CD4-positive, CD25-positive, alpha-beta regulatory T cell (primary cell): Measurements from ENCODE around the gene AGTPBP1. TPM values are rescaled to one million over a fixed set of nuclear protein-coding genes. Genes with fewer than 3 reads are reported as not detected.

Experiments
- ATAC-seq, 2 donors: fragments of 150-1000 bp; cut with Tn5 transposase; one replicate each; pipeline ENCODE4 v1.10.0; 2021; ENCODE audit warnings: low read depth in 2 of 2, moderate number of reproducible peaks in 2 of 2, moderate library complexity in 1 of 2
- DNase-seq, 3 donors: peaks; one replicate each; pipeline versions ENCODE4 v3.0.0 to v3.0.0-alpha.2; 2012 to 2022; ENCODE audit warnings: mixed read lengths in 1 of 3
- H3K27ac ChIP-seq: one replicate; pipeline ENCODE4 v1.7.0; 2013; ENCODE audit warnings: mild to moderate bottlenecking, low read length; ENCODE audit not compliant: insufficient read depth, poor library complexity, severe bottlenecking
- H3K27me3 ChIP-seq: one replicate; pipeline ENCODE4 v1.7.0; 2013; ENCODE audit warnings: low read length; ENCODE audit not compliant: control insufficient read depth, insufficient read depth
- H3K36me3 ChIP-seq: one replicate; pipeline ENCODE4 v1.7.0; 2013; ENCODE audit warnings: mild to moderate bottlenecking, low read length, moderate library complexity; ENCODE audit not compliant: control insufficient read depth, insufficient read depth
- H3K4me1 ChIP-seq: 2 replicates; pipeline ENCODE4 v1.7.0; 2013; ENCODE audit warnings: mild to moderate bottlenecking, low read length; ENCODE audit not compliant: insufficient read depth, control insufficient read depth, poor library complexity, severe bottlenecking
- H3K4me3 ChIP-seq: one replicate; pipeline ENCODE4 v1.7.0; 2013; ENCODE audit warnings: low read depth, mild to moderate bottlenecking, low read length, moderate library complexity
- H3K9me3 ChIP-seq, 2 experiments: 1 replicate in 1 of 2; 2 replicates in 1 of 2; pipeline ENCODE4 v1.7.0; 2013; ENCODE audit warnings: low read length in 2 of 2, mild to moderate bottlenecking in 1 of 2, moderate library complexity in 1 of 2; ENCODE audit not compliant: control insufficient read depth in 2 of 2
- H3K27ac Mint-ChIP-seq, 3 donors: one replicate each; pipeline ENCODE4 v1.8.0; 2020 to 2022; ENCODE audit warnings: mild to moderate bottlenecking in 3 of 3, mixed read lengths in 3 of 3, moderate library complexity in 2 of 3
- H3K27me3 Mint-ChIP-seq: one replicate; pipeline ENCODE4 v1.8.0; 2022; ENCODE audit warnings: mild to moderate bottlenecking, mixed read lengths
- H3K36me3 Mint-ChIP-seq: one replicate; pipeline ENCODE4 v1.8.0; 2020; ENCODE audit warnings: mixed read lengths
- H3K4me1 Mint-ChIP-seq, 4 donors: one replicate each; pipeline ENCODE4 v1.8.0; 2020 to 2022; ENCODE audit warnings: mixed read lengths in 4 of 4, mild to moderate bottlenecking in 1 of 4
- H3K4me3 Mint-ChIP-seq, 4 donors: one replicate each; pipeline ENCODE4 v1.8.0; 2020 to 2022; ENCODE audit warnings: mild to moderate bottlenecking in 4 of 4, mixed read lengths in 4 of 4, moderate library complexity in 3 of 4
- H3K9me3 Mint-ChIP-seq, 7 donors: one replicate each; pipeline ENCODE4 v1.8.0; 2020 to 2022; ENCODE audit warnings: mixed read lengths in 7 of 7, mild to moderate bottlenecking in 3 of 7, moderate library complexity in 2 of 7
- polyA plus RNA-seq, 4 donors: library from polyadenylated mRNA; unstranded; fragments of 300-500 nt; fragmentation: Illumina TruSeq; gene quantifications; one replicate each; pipeline ENCODE4 v1.2.3, GENCODE V29; 2021
- total RNA-seq: library from RNA; stranded (reverse); gene quantifications from one replicate; pipeline ENCODE4 v1.2.3, GENCODE V29; 2022

AGTPBP1 gene
- total and polyA plus RNA-seq, 5 donors from 2014 or later, result 21.1 to 55.6 (median 23.4) TPM

DNA sequence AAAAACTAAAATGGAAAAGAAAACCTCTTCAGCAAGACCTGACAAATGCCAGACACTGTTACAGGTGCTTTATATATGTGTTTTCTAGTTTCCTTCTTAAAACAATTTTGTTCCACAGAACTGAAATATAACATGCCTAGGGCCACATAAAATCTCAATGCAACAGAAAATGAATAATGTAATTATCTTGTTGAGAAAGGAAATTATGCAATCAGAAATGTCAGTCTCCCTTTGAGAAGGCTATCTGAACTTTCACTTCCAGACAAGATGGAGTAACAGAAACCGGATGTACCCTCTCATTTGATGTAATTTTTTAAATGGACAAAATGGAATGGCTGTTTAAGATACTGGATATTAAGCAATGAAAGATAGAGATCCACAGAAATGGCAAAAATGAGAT, 79.2 kb downstream of the AGTPBP1 start:
- H3K4me3 Mint-ChIP-seq, result no peak overlapping the region
- ATAC-seq, result no peak
- Histone ChIP-seq H3K4me3 (no peak overlapping the region), H3K9me3 (no peaks in the 10 kb centered on the region), H3K27ac (no peak overlapping the region), H3K4me1 (no peaks in the 10 kb centered on the region), H3K36me3 (peaks cover 18% of the 10 kb centered on the region), H3K27me3 (no peaks in the 10 kb centered on the region)
- H3K27ac Mint-ChIP-seq, result no peak overlapping the region
- H3K27me3 Mint-ChIP-seq, result no peaks in the 10 kb centered on the region
- peaks cover 0 to 4% (median 0%) of the 10 kb centered on the region in 4 donors for H3K4me1 Mint-ChIP-seq
- no peak for DNase-seq
- no peaks in the 10 kb centered on the region for H3K9me3 Mint-ChIP-seq
- peaks cover 16% of the 10 kb centered on the region for H3K36me3 Mint-ChIP-seq

DNA sequence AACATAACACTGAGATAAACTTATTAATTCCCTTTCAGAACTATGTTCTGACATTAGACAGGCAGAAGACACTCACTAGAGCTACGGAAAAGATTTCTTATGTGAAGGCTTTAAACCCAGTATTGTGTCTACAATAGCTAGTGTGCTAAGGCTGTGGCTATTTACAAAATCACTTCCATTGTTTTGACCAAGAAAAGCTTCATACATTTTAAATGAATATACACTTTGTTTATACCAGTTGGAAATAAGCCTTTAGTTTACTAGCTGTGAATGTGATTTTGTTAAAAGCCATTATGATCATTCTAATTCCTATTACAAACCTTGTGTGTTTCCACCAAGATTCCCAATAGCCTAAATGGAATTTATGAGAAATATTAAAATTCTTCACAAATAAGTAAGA, 83.0 kb downstream of the AGTPBP1 start:
- no peak for DNase-seq
- Mint-ChIP-seq H3K36me3 (peaks cover 12% of the 10 kb centered on the region), H3K9me3 (no peaks in the 10 kb centered on the region), H3K27ac (no peak overlapping the region), H3K4me1 (no peaks in the 10 kb centered on the region), H3K4me3 (no peak overlapping the region), H3K27me3 (no peaks in the 10 kb centered on the region)
- Histone ChIP-seq H3K4me1 (no peaks in the 10 kb centered on the region), H3K36me3 (peaks cover 12% of the 10 kb centered on the region), H3K9me3 (no peaks in the 10 kb centered on the region), H3K27ac (no peak overlapping the region), H3K27me3 (no peaks in the 10 kb centered on the region), H3K4me3 (no peak overlapping the region)
- ATAC-seq, result no peak

DNA sequence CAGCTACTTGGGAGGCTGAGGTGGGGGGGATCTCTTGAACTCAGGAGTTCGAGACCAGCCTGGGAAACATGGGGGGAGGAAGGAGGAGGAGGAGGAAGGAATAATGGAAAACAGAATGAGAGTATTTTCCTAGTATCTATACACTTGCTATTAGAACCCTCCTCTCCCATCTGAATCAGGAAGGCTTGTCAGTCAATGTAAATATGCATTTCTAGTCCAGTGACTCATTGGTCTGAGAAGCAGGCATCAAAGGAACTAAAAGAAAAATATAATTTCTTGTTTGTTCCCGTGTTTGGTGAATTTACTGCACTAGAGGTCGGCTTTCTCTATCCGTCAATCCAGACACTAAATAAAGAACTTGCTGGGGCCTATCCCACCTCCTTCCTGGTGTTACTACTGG, 88.6 kb downstream of the AGTPBP1 start:
- H3K27ac Mint-ChIP-seq, result no peak overlapping the region
- no peaks in the 10 kb centered on the region for H3K27me3 Mint-ChIP-seq
- H3K9me3 Mint-ChIP-seq, result no peaks in the 10 kb centered on the region
- Histone ChIP-seq H3K36me3 (peaks cover 19% of the 10 kb centered on the region), H3K4me1 (no peaks in the 10 kb centered on the region), H3K9me3 (no peaks in the 10 kb centered on the region), H3K4me3 (no peak overlapping the region), H3K27ac (no peak overlapping the region), H3K27me3 (no peaks in the 10 kb centered on the region)
- no peak for DNase-seq
- H3K36me3 Mint-ChIP-seq, result peaks cover 25% of the 10 kb centered on the region
- no peak overlapping the region for H3K4me3 Mint-ChIP-seq
- peaks cover 0 to 1% (median 0%) of the 10 kb centered on the region in 4 donors for H3K4me1 Mint-ChIP-seq
- no peak for ATAC-seq

- no peak overlapping the region for H3K27ac ChIP-seq
- Mint-ChIP-seq H3K4me3 (no peak overlapping the region), H3K27ac (peak overlapping the region in 2 of 3 donors; percentile 2 to 37), H3K27me3 (no peaks in the 10 kb centered on the region), H3K36me3 (peaks cover 30% of the 10 kb centered on the region), H3K4me1 (peaks cover 6 to 28% (median 13%) of the 10 kb centered on the region in 4 donors), H3K9me3 (peaks cover 0 to 2% (median 0%) of the 10 kb centered on the region in 7 donors)
- H3K4me1 ChIP-seq, result no peaks in the 10 kb centered on the region
- H3K4me3 ChIP-seq, result no peak overlapping the region
- no peaks in the 10 kb centered on the region for H3K27me3 ChIP-seq
- peaks cover 13% of the 10 kb centered on the region for H3K36me3 ChIP-seq
- H3K9me3 ChIP-seq, result no peaks in the 10 kb centered on the region
- ATAC-seq (peak in 1 of 2 donors; percentile 28), DNase-seq (no peak)
These were observed 94.2 kb downstream of the AGTPBP1 start for GRCh38 chr9:85647571-85647970.

DNA sequence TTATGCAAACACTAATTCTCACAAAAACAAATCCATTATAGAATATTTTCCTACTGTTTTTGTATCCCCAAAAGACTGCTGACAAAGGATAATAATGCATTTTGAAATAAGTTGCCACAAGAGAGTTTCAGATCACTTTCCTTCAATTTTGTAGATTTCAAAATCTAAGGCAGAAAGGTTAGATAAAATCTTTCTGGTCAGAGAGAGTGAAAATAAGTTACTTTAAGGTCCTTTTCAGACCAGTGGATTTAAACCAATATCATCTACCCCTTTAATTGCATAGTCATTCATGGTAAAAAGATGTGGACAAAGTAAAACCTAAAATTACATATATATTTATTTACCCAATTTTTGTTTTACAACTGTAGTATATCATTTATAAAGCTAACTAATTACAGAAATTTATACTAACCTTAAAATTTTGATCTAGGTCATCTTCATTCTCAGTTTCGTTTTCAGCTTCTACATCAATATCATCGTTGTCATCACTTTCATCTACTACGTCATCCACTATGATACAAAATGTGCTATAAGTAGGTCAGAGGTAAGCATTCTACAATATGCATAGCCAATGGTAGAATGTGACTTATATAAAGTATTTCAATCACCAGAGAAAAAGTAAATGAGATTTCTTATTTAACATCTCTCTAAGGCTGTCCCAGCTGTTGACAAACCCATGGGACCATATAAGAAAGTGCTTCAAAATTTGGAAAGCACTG, 95.7 kb downstream of the AGTPBP1 start:
- peaks cover 38% of the 10 kb centered on the region for H3K36me3 Mint-ChIP-seq
- no peaks in the 10 kb centered on the region for H3K27me3 Mint-ChIP-seq
- H3K27me3 ChIP-seq, result no peaks in the 10 kb centered on the region
- H3K4me3 ChIP-seq, result no peak overlapping the region
- peak in 2 of 3 donors; percentile 34 to 49 for DNase-seq
- peak overlapping the region in 1 of 3 donors; percentile 33 for H3K27ac Mint-ChIP-seq
- no peak overlapping the region for H3K4me3 Mint-ChIP-seq
- peaks cover 21% of the 10 kb centered on the region for H3K36me3 ChIP-seq
- peaks cover 0 to 2% (median 0%) of the 10 kb centered on the region in 7 donors for H3K9me3 Mint-ChIP-seq
- no peak for ATAC-seq
- peaks cover 6 to 28% (median 15%) of the 10 kb centered on the region in 4 donors for H3K4me1 Mint-ChIP-seq
- no peaks in the 10 kb centered on the region for H3K9me3 ChIP-seq
- H3K27ac ChIP-seq, result peak overlapping the region; percentile 58
- no peaks in the 10 kb centered on the region for H3K4me1 ChIP-seq

DNA sequence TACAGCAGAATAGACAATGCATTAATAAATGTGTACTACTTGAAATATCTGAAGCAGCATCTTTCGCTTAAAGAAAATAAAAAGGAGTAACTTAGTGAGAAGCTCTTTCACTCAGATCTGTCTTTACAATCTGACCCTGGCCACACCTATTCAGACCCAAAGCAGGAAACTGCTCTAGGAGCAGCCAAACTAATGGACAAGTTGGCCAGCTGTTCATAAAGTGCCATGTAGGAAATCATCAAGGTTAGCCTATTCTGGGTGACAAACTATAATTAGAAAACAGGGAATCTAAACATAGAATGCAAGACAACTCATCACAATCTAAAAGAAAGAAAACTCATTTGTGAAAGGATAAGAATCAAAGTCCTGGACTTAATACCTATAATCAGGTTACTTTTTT, 101.3 kb downstream of the AGTPBP1 start:
- Mint-ChIP-seq H3K4me3 (no peak overlapping the region), H3K4me1 (peaks cover 2 to 18% (median 8%) of the 10 kb centered on the region in 4 donors), H3K36me3 (peaks cover 46% of the 10 kb centered on the region), H3K9me3 (no peaks in the 10 kb centered on the region), H3K27ac (peak overlapping the region in 1 of 3 donors; percentile 16), H3K27me3 (no peaks in the 10 kb centered on the region)
- no peaks in the 10 kb centered on the region for H3K9me3 ChIP-seq
- no peaks in the 10 kb centered on the region for H3K27me3 ChIP-seq
- H3K36me3 ChIP-seq, result peaks cover 24% of the 10 kb centered on the region
- no peak overlapping the region for H3K4me3 ChIP-seq
- no peak for ATAC-seq
- no peak overlapping the region for H3K27ac ChIP-seq
- no peak for DNase-seq
- no peaks in the 10 kb centered on the region for H3K4me1 ChIP-seq

GRCh38 chr9:85639675-85640186, 102.0 kb downstream of the AGTPBP1 start:
- H3K4me3 ChIP-seq, result no peak overlapping the region
- peaks cover 18% of the 10 kb centered on the region for H3K36me3 ChIP-seq
- Mint-ChIP-seq H3K36me3 (peaks cover 45% of the 10 kb centered on the region), H3K9me3 (no peaks in the 10 kb centered on the region), H3K27me3 (no peaks in the 10 kb centered on the region), H3K4me3 (no peak overlapping the region), H3K4me1 (peaks cover 2 to 12% (median 6%) of the 10 kb centered on the region in 4 donors), H3K27ac (no peak overlapping the region)
- ATAC-seq, result no peak
- no peak overlapping the region for H3K27ac ChIP-seq
- no peak for DNase-seq
- H3K9me3 ChIP-seq, result no peaks in the 10 kb centered on the region
- no peaks in the 10 kb centered on the region for H3K4me1 ChIP-seq
- H3K27me3 ChIP-seq, result no peaks in the 10 kb centered on the region

GRCh38 chr9:85631809-85632208, 109.9 kb downstream of the AGTPBP1 start:
- peaks cover 6 to 9% (median 8%) of the 10 kb centered on the region in 4 donors for H3K4me1 Mint-ChIP-seq
- Histone ChIP-seq H3K4me1 (no peaks in the 10 kb centered on the region), H3K27ac (no peak overlapping the region), H3K27me3 (no peaks in the 10 kb centered on the region), H3K9me3 (no peaks in the 10 kb centered on the region), H3K36me3 (peaks cover 11% of the 10 kb centered on the region), H3K4me3 (no peak overlapping the region)
- H3K27me3 Mint-ChIP-seq, result no peaks in the 10 kb centered on the region
- peaks cover 38% of the 10 kb centered on the region for H3K36me3 Mint-ChIP-seq
- ATAC-seq, result no peak
- no peak for DNase-seq
- no peak overlapping the region for H3K27ac Mint-ChIP-seq
- H3K4me3 Mint-ChIP-seq, result no peak overlapping the region
- H3K9me3 Mint-ChIP-seq, result no peaks in the 10 kb centered on the region
